GM21529 (cell line): ENCODE measurements around the gene IER5L.
A peak's percentile ranks its signal among the peaks of the same experiment; 100 is the strongest.

Experiments used
- ATAC-seq: cut with Tn5 transposase; IDR thresholded peaks from one replicate; pipeline ENCODE4 v1.9.1; 2021; ENCODE audit not compliant: unreplicated experiment

Gene IER5L

DNA sequence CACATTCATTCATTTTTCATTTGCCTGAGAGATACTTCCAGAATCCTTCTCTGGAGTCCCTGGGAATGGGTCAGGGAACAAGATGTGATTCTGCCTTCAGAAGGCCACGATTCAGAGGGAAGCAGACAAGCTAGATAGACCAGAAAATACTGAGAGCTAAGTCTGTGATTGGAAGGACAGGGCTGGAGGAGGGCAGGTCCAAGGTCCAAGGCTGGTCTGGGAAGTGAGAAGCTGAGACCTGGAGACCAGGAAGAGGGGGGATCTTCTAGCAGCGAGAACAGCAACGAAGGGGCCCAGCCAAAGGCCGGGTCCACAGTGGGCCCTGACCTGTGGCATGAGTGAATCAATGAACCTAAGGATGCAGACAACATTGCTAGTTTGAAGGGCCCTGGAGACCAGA is 4.1 kb upstream of the IER5L start:
- no peak for ATAC-seq

- ATAC-seq, result no peak
These were observed 3.2 kb upstream of the IER5L start for GRCh38 chr9:129181246-129181645.

DNA sequence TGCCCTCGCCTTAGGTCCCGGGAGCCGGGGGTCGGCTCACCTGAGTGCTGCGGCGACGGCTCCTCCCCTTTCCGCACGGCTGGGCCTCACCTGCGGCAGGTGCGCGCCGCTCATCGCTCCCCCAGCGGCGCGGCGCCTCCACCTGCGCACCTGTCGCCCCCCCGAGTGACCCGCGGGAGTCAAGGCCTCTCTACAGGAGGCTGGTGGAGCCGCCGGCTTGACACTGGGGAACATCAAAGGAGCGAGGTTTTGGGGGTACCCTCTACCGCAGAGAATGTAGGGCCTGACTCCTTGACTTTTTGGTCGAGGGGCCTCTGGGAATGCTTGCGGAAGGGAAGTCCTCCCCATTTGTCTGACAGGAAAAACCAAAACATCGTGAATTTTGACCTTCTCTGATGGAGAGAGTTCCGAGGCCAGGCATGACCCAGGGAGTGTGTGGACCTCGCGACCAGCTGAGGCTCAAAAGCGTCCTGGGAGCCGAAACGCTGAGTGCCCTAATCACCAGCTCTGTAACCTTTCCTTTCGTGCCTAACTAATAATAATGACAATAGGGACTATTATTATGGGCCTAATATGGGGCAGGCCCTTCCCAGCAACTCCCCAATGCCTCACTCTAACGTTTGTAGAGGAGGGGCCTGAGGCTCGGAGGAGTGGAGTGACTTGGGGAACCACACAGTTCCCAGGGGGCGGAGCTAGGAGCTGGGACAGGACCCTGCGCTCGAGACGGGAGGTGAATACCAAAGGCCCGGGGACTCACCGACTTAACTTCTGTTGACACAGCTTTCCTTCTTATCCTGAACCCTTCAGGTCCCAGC is 714 bp upstream of the IER5L start:
- ATAC-seq, result no peak

- peak; percentile 16 for ATAC-seq
These were observed 644 bp downstream of the IER5L start for GRCh38 chr9:129177443-129177790.

GRCh38 chr9:129176701-129177442 is 1.2 kb downstream of the IER5L start:
- ATAC-seq, result no peak

- ATAC-seq, result no peak
These were observed 2.0 kb downstream of the IER5L start for GRCh38 chr9:129175825-129176633.

DNA sequence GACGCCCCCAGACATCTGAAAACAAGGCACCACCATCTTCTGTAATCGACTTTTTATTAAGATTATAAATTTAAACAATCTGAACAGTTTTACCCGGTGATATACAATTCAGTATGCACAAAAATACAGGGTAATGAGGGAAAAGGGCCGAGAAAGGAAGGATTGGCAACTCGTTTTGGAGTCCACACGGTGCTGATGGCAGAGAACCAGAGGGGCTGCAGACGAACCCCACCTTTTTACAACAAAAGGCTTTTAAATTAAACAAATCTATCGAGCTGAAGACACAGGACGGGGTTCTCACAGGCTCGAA is 2.6 kb downstream of the IER5L start:
- no peak for ATAC-seq

- no peak for ATAC-seq
These were observed 3.1 kb downstream of the IER5L start for GRCh38 chr9:129174724-129175514.

DNA sequence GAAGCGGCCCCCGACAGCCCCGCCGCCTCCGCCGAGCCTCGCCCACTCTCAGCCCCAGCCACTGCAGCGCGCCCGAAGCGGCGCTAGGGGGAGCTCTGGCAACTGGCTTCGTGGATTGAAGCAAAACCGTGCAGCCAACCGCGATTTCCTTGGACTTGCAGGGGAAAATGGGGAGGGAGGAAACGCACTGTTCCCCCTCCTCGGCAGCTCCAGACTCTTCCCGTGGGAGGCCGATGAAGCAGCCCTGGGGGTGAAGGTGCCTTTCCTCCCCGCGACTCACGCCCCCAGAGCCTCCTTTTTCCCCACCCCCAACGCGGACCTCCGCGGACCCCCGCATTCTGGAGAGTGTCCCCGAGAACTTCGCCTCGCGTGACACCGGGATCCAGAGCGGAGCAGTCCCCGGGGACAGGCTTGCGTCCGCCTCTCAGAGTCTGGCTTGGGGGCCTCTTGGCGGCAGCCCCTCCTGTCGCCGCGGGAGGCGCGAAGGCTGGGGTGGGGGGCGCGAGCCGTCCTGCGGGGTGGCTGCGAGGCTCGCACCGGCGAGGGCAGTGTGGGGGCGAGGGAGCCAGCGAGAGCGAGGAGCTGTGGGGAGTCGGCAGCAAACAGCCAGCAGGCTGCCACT is 3.8 kb downstream of the IER5L start:
- ATAC-seq, result no peak

GRCh38 chr9:129173296-129174101 is 4.6 kb downstream of the IER5L start:
- ATAC-seq, result no peak

GRCh38 chr9:129172816-129173215 is 5.2 kb downstream of the IER5L start:
- ATAC-seq, result no peak

- ATAC-seq, result no peak
These were observed 5.9 kb downstream of the IER5L start for GRCh38 chr9:129171993-129172751.

DNA sequence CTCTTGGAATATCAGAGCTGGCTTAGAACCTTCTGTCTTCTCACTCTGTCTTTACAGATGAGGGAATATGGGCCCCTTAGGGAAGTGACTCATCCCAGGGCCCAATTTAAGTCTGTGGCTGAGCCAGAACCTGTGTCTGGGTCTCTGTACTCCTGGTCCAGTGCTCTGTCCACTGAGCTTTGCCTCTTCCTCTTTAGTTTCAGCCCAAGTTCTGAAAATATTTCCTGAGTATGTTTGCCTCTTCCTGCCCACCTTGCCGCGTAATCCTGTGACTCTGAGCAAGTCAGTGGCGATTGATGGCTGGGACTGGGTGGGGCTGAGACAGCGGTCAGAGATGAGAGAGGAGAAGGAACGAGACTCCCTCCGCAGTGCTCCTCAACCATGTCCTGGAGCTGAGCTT is 7.8 kb downstream of the IER5L start:
- ATAC-seq, result no peak

DNA sequence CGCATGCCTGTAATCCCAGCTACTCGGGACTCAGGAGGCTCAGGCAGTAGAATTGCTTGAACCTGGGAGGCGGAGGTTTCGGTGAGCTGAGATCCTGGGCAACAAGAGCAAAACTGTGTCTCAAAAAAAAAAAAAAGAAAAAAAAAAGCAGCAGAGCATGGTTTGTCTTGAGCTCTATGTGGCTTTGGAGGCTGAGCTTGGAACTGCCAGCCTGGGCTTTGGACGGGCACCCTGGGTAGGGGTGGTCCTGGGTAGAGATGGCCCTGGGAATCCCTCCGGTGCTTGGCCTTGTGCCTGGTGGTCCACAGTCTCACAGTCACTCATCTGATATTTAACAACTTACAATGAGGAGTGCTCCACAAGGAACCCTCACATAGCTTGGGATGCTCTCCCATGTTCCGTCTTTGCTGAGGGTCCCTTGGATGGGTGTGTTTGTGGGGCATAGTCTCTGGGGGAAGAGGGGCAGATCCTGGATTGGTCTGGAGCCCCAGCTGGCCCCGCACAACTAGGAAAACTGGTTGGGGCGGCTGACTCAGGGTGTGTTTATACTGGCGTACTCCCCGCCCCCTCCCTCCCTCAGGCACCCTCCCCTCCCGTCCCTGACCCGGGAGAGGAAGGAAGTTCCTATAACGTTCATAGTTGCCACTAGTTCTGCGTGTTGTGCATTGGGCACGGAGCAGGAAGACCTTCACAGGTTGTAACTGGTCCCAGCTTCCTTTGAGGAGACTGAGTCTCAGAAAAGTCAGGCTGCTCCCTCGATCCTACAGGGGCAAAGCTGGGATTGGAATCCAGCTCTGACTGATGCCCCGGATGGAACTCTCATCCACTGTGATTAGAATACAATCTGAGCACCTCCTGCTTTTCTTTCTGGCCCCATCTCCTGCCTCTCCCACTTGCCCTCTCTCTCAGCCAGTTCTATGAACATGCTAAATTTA is 11.2 kb downstream of the IER5L start:
- no peak for ATAC-seq

DNA sequence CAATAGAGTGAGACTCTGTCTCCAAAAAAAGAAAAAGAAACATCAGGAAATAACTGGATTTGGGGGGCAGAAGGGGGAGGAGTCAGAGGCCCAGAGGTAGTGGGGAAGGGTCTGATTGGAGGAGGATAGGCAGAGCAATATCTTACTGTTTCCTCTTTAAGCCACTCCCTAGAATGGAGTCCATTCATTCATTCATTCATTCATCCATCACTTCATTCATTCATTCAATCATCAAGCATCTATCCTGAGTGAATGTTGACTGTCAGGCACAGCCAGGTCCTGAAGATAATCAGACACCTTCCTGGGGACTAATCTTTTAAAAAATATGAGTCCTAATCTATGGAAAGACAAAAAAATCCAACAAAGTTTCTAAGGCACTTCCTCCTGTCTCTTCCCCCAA is 12.9 kb downstream of the IER5L start:
- ATAC-seq, result no peak

GRCh38 chr9:129164246-129164930 is 13.7 kb downstream of the IER5L start:
- ATAC-seq, result no peak

- ATAC-seq, result no peak
These were observed 14.3 kb downstream of the IER5L start for GRCh38 chr9:129163753-129164152.
